ENCODE data around the gene IL17C. TPM values are rescaled to one million over a fixed set of nuclear protein-coding genes. Genes with fewer than 3 reads are reported as not detected.

The IL17C gene
- total RNA-seq, 1 experiment from 2014 or later, result 0.28 TPM

- H3K4me1 ChIP-seq (ENCODE audit: insufficient read depth, low read length, poor library complexity, severe bottlenecking), result no peaks in the 10 kb centered on the region
- H3K9me3 ChIP-seq (ENCODE audit: low read depth, low read length, poor library complexity, severe bottlenecking), result no peaks in the 10 kb centered on the region
- no peaks in the 10 kb centered on the region for H3K27me3 ChIP-seq (replicated peaks; ENCODE audit: insufficient read depth, low read depth, low read length, poor library complexity)
- intact Hi-C loops (cut with micrococcal nuclease; ENCODE audit: unreplicated experiment), result no loop called here
- no peak overlapping the region for H3K4me3 ChIP-seq (ENCODE audit: low read depth, low read length, poor library complexity, severe bottlenecking)
- H3K36me3 ChIP-seq (ENCODE audit: insufficient read depth, low read length, poor library complexity, severe bottlenecking), result peaks cover 24% of the 10 kb centered on the region
- ChIA-PET CTCF (no interaction called here), POLR2A (ENCODE audit: low non-redundant PET) (no interaction called here)
- TF ChIP-seq CTCF (conservative IDR thresholded peaks at IDR 0.05; ENCODE audit: low read depth, low read length) (no peak), EZH2 (IDR thresholded peaks at IDR 0.05; ENCODE audit: borderline replicate concordance, low read depth, low read length, poor library complexity, severe bottlenecking) (no peak)
- no peak for DNase-seq (ENCODE audit: low spot score)
- no peak overlapping the region for H3K27ac ChIP-seq (ENCODE audit: low read depth, low read length, poor library complexity, severe bottlenecking)
- BruUV-seq (replicated peaks), result no TSS peak
Observed at GRCh38 chr16:88593910-88594309, 44.5 kb upstream of the IL17C start.

GRCh38 chr16:88595101-88595500 lies 43.3 kb upstream of the IL17C start:
- intact Hi-C loops (cut with micrococcal nuclease; ENCODE audit: unreplicated experiment), result no loop called here
- no peak overlapping the region for H3K4me3 ChIP-seq (ENCODE audit: low read depth, low read length, poor library complexity, severe bottlenecking)
- BruUV-seq (replicated peaks), result no TSS peak
- no peak for DNase-seq (ENCODE audit: low spot score)
- TF ChIP-seq CTCF (conservative IDR thresholded peaks at IDR 0.05; ENCODE audit: low read depth, low read length) (no peak), EZH2 (IDR thresholded peaks at IDR 0.05; ENCODE audit: borderline replicate concordance, low read depth, low read length, poor library complexity, severe bottlenecking) (no peak)
- ChIA-PET POLR2A (ENCODE audit: low non-redundant PET) (no interaction called here), CTCF (no interaction called here)
- H3K36me3 ChIP-seq (ENCODE audit: insufficient read depth, low read length, poor library complexity, severe bottlenecking), result peaks cover 26% of the 10 kb centered on the region
- H3K27me3 ChIP-seq (replicated peaks; ENCODE audit: insufficient read depth, low read depth, low read length, poor library complexity), result no peaks in the 10 kb centered on the region
- H3K9me3 ChIP-seq (ENCODE audit: low read depth, low read length, poor library complexity, severe bottlenecking), result no peaks in the 10 kb centered on the region
- H3K27ac ChIP-seq (ENCODE audit: low read depth, low read length, poor library complexity, severe bottlenecking), result no peak overlapping the region
- H3K4me1 ChIP-seq (ENCODE audit: insufficient read depth, low read length, poor library complexity, severe bottlenecking), result no peaks in the 10 kb centered on the region

- intact Hi-C loops (cut with micrococcal nuclease; ENCODE audit: unreplicated experiment), result no loop called here
- TF ChIP-seq EZH2 (IDR thresholded peaks at IDR 0.05; ENCODE audit: borderline replicate concordance, low read depth, low read length, poor library complexity, severe bottlenecking) (no peak), CTCF (conservative IDR thresholded peaks at IDR 0.05; ENCODE audit: low read depth, low read length) (no peak)
- CTCF ChIA-PET, result no interaction called here
- Histone ChIP-seq H3K4me3 (ENCODE audit: low read depth, low read length, poor library complexity, severe bottlenecking) (no peak overlapping the region), H3K9me3 (ENCODE audit: low read depth, low read length, poor library complexity, severe bottlenecking) (no peaks in the 10 kb centered on the region), H3K36me3 (ENCODE audit: insufficient read depth, low read length, poor library complexity, severe bottlenecking) (peaks cover 34% of the 10 kb centered on the region), H3K27ac (ENCODE audit: low read depth, low read length, poor library complexity, severe bottlenecking) (no peak overlapping the region), H3K4me1 (ENCODE audit: insufficient read depth, low read length, poor library complexity, severe bottlenecking) (no peaks in the 10 kb centered on the region), H3K27me3 (replicated peaks; ENCODE audit: insufficient read depth, low read depth, low read length, poor library complexity) (no peaks in the 10 kb centered on the region)
- no peak for DNase-seq (ENCODE audit: low spot score)
- BruUV-seq (replicated peaks), result no TSS peak
- POLR2A ChIA-PET (ENCODE audit: low non-redundant PET), result no interaction called here
Observed at GRCh38 chr16:88595921-88596320, 42.5 kb upstream of the IL17C start.

Data from A673 (cell line).